Limb (tissue), 2 donors: Measurements from ENCODE around the gene UMAD1.

Experiments used
- DNase-seq, 2 donors: peaks; one replicate each; pipeline ENCODE4 v3.0.0-alpha.2; 2016; ENCODE audit errors: extremely low spot score in 2 of 2

The UMAD1 gene

DNA sequence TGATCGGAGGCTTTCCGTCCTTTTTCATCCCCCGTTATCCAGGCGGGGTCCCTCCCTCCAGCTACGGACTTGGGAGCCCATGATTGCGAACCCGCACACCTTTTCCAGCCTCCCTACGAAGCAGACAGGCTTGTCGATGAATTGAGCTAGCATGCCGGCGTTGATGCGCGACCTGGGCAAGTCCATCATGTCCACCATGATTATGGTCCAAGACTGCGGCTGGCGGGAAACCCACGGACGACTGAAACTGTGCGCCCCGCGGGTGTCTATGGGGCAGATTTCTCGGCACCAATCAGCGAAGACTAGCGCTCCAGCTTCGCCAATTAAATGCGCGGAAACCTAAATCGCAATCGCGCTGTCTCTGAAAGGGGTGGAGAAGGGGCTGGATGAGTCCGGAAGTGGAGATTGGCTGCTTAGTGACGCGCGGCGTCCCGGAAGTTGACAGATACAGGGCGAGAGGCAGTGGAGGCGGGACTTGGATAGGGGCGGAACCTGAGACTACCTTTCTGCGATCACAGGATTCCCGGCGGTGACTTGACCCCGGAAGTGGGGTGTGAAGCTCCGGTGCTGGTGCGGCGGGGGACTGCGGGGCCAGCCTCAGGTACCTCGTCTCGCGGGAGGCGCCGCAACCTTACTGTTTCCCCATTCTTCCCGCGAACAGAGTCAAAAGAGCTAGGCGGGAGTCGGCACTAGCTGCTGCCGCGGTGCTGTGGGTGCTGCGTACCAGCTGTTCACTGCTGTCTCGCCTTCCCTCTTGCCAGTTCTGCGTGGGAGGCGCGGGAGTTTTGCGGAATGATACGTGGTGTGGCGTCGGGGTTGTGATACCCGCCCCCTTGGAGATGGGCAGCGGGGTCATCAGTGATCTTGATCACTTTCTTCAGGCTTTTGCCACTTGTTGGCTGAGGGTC is at the start of gene UMAD1:
Gene UMAD1, plus strand, starts transcription at position 532 of the 908 bp plus-strand sequence. CDS start 32,620 bp downstream, outside the sequence.
- DNase-seq: peak; percentile 97 to 99

- DNase-seq: peak in 1 of 2 donors; percentile 7
Observed at GRCh38 chr7:7595451-7595850, 45.1 kb upstream of the UMAD1 start.

- DNase-seq: no peak
Observed at GRCh38 chr7:7596176-7596575, 44.4 kb upstream of the UMAD1 start.

DNA sequence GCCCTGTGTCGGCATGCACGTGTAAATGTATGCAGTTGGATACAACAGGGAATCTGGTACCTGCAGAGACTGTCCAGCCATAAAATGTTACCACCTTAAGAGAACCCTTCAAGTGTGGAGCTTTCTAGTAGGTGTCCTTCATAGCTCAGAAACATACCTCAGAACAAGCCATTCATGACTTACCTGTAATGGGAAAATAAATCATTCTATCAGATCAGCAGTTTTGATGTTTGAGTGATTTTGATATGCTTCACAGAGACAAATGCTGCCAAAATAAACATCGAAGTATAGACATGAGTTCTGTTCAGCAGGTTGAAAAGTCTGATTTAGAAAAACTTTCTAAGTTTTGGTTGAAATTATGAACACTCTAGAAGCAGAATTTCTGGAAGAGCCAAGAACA is 33.5 kb upstream of the UMAD1 start:
- no peak for DNase-seq

GRCh38 chr7:7609330-7609729 is 31.2 kb upstream of the UMAD1 start:
- no peak for DNase-seq

DNA sequence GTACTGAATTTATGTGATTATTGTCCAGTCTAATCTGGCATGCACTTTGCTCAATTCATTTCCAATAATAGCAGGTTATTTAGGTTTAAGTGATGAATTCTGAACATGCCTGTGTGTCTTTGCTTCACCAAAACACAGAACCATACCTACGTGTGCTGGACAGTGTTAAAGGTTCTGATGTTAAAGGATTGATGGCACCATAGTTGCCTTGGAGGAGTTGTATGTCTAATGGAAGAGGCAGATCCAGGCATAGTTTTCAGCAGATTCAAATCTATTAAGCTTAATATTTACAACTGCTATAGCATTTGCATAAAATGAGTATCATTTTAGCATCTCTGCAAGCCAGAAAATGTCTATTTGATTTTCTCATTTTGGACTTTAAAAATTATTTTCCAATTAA is 28.0 kb upstream of the UMAD1 start:
- DNase-seq: no peak

DNA sequence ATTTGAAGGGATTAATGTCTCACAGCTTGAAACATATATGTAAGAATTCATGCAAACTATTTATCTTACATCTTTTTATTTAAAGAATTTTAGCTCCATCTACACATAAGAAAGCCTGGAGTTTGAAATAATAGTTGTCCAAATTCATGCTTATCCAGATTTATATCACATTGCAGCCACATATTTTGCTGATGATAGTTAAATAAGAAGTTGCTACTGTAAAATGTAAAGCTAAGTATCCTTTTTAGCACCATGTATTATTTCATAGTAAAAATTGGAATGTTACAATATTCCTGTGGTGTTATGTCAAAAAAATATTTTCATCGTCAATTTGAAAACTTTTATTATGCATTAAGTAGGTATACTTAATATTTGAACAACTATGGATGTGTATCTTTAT is 27.3 kb upstream of the UMAD1 start:
- no peak for DNase-seq

DNA sequence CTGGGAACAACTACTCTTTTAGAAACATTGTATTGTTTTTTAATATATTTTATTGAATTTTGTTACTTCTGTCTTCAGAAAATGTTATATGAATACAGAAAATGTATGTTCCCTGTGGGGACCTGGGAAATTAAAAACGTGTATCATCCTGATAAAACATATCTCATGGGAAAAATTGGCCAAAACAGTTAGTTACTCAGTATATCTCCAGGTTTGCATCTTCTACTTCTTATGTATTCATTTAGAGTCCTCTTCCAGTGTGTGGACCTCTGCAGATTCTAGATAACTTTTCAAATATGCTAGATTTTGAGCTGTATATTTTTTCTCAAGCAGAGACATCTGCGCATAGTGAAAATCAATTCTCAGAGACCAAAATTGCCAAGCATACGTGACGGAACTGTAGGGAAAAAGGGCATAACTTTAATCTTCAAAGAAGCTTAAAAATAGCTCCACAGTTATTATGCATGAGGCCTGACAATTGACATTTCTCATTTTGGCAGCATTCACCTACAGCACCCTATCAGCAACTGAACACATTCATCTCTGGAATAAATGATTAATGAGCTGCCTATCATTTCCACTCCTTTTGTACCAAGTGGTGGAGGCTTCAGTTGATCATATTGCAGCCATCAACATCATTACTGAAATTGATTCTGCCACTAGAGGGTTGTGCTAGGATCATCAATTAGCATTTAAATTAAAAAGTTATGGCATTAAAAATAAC is 26.4 kb upstream of the UMAD1 start:
- no peak for DNase-seq

DNA sequence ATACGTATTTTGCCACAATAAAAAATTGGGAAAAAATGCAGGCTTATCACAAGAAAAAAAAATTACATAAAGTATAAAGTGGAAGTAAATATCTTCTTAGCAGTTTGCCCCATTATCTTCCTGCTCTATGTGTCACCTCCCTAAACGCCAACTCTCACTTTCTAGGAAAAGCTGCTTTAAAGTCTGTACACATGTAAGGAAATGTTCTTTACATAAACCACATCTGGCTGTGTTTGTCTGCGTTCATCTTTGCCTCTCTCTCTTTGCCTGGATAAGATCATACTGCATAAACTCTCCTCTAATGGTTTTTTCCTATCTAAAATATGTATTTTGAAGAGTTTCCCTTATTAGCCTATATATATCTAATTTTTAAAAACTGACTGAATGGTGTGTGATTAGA is 23.0 kb upstream of the UMAD1 start:
- DNase-seq: no peak

GRCh38 chr7:7618410-7618809 is 22.1 kb upstream of the UMAD1 start:
- no peak for DNase-seq

GRCh38 chr7:7620236-7620635 is 20.3 kb upstream of the UMAD1 start:
- DNase-seq: no peak

DNA sequence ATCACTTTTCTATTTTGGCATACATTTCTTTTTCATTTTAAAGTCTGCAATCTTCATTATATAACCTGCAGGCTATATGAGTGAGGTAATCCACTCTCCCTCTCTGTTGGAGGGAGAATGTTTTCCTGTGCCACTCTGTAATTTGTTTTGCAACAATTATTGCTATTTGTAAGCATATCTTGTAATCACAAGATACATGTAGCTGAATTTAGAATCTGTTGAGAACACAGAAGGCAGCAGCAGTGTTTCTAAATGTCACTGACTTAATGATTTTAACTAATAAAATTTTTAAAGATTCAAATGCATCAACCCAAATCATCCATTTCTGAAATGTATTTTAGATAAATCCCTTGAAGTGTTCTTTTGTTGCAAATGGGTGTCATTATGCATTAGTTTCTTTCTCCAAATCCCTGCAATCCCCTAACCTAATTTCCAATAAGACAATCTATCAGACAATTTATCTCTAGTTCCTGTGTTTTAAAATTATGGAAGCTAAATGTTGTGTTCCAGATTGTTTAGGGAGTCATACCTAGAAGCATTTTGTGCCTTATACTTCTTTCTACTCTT is 19.8 kb upstream of the UMAD1 start:
- DNase-seq: no peak

GRCh38 chr7:7628476-7628875 is 12.1 kb upstream of the UMAD1 start:
- DNase-seq: no peak

DNA sequence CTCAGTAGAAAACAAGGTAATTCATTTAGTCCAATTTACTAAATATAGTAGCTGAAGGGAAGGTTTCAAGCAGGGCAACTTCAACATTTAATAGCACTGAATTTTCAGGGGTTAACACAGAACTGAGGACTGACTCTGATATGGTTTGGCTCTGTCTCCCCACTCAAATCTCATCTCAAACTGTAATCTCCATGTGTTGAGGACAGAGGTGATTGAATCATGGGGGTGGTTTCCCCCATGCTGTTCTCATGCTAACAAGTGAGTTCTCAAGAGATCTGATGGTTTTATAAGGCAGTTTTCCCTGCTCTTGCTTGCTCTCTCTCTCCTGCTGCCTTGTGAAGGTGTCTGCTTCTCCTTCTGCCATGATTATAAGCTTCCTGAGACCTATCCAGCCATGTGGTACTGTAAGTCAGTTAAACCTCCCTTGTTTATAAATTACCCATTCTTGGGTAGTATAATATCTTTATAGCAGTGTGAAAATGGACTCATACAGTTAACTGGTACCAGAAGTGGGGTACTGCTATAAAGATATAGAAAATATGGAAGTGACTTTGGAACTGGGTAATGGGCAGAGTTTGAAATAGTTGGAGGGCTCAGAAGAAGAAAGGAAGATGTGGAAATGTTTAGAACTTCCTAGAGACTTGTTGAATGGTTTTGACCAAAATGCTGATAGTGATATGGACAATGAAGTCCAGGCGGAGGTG is 9.8 kb upstream of the UMAD1 start:
- DNase-seq: no peak

DNA sequence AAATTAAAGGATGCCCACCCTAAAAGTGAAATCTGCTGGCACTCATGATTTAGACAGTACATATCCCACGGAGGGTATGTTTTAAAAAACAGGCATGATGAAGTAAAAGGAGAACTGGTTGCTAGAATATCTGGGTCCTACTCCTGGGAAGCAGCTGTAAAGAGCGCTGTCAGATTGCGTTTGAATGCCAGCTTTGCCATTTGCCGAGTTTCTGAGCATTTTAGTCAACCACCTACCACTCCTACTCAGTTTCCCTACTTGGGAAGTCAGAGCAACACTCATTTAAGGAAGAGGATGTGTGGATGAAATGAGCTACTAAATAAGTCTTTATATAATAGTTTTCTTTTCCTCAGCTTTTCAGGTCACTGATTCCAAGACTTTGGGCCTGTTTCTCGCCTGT is 1.1 kb upstream of the UMAD1 start:
- DNase-seq: no peak

DNA sequence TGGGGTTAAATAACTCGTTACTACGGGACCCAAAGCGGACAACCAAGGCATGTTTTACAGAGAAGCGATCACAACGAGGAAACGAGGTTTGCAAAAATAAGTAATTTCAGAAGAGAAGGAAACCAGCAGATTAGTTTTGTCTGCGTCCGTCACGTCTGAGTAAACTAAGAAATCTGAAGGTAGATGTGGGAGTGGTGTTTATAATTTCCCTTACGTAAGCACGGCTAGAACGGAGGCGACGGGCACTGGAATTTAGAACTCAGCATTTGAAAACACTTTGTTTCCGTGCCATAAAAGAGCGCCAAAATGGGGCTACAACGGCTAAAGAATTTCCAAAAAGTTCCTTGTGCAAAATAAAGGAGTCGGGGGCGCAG is 718 bp upstream of the UMAD1 start:
- no peak for DNase-seq

DNA sequence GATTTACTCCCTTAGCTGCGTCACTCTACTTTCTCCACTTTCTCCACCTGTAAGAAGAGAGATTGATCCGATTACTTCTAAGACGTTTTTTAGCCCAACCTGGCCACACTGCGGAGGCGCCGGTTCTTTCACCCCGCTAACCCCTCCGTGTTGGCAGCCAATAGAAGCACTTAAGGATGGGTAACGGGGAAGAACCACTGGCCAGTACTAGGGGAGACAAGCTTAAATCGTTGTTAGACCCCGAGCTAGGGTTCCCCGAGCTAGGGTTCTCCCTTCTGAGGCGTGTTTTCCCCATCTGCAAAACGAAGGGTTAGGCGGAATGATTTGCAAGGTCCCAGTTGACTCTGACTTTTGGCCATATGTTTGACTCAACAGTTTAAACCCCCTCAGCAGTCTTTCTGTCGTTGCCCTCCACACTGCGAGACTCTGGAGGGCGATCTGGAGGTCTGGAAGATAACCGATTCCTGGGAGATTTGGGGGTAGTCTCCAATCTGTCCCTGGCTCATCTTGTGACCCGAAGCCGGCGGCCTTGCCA is 644 bp downstream of the UMAD1 start:
- no peak for DNase-seq

DNA sequence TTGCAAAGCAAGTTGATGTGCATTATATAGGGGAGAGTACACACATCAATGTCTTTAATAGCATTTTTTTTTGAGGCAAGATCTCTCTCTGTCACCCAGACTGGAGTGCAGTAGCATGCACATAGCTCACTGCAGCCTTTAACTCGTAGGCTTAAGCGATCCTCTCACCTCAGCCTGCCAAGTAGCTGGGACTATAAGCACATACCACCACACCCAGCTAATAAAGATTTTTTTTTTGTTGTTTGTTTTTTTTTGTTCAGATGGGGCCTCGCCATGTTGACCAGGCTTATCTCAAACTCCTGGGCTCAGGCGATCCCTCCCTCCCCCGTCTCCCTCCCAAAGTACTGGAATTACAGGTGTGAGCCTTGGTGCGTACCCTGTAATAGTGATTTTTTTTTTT is 1.5 kb downstream of the UMAD1 start:
- no peak for DNase-seq

DNA sequence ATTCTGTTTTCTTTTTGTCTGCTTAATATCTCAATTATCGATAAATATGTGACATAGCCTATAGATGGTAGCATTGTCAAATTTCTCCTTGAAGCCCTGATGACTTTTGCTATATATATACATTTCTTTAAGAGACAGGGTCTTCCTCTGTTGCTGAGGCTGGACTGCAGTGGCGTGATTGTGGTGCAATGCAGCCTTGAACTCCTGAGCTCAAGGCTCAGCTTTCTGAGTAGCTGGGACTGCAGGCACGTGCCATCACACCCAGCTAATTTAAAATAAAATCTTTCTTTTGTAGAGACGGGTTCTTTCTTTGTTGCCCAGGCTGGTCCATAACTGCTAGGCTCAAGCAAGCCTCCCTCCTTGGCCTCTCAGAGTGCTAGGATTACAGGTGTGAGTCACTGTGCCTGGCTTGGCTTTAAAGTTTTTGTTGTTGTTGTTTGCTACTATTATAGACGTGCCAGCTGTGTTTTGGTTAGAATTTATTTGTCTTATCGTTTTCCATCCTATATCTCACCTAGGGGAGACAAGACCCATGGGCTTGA is 7.0 kb downstream of the UMAD1 start:
- no peak for DNase-seq

- no peak for DNase-seq
Observed at GRCh38 chr7:7650682-7651206, 10.2 kb downstream of the UMAD1 start.

DNA sequence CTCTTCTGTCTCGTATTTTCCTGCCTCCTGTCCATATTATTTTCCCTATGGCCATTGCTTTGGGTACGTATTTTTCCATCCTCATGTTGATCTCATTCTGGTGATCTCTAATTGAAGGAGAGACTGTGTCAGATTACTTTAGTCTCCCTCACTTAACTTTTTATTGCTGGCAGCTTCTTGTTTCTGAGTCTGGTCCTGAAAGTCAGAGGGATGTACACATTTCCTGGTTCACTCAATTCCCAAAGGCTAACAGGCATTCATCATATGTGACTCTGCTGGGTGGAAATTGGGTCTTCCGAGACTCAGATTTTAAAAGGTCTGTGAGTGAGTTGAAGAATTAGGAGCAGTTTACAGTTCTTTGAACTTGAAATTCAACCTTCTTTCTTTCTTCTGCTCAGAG is 10.9 kb downstream of the UMAD1 start:
- DNase-seq: no peak
